Stimulated activated CD8-positive, alpha-beta memory T cell treated with anti-CD3 and anti-CD28 coated beads, Interleukin-4, amount 100 ng/mL, for 4 hours (primary cell): ENCODE results near the gene GET3.
A peak's percentile ranks its signal among the peaks of the same experiment; 100 is the strongest.
"Not testable (repeated sequence)": the region's sequence is repeated elsewhere in the genome, so short reads cannot be mapped to it uniquely, and the experiment has no call there.

Experiments
- DNase-seq, 2 donors: peaks; one replicate each; pipeline ENCODE4 v3.0.0-alpha.2; 2020; ENCODE audit warnings: low read depth in 2 of 2, low spot score in 1 of 2

The GET3 gene

DNA sequence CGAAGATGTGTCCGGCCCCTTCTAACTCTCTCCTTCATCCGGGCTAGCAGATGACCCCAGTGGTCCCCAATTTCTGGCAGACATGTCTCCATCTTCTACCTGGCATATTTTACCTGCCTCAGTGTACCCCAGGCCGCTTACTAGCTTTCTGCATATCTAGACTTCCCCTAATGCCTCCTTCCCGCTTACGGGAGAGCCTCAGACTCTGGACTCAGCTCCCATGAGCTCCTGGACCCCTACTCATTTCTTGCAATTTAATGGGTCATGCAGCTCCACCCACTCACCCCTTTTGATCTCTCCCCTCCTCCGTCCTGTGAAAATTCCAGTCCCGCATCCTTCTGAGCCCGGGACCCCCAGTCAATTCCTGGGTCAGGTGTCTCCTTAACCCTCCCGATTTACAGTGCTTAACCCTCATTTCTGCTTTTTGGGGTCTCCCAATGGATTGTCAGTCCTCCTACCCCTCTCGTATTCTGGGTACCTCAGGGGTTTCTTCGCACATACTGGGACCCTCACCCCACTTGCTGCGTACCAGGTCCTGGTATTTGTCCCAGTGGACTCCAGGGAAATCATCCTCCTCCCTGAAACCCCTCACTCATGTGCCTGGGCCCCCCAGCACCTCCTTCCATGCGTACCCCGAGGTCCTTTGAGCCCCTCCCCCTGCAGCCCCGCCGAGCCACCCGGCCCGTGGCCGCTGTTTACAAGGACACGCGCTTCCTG lies 53.5 kb downstream of the GET3 start:
- DNase-seq: no peak

GRCh38 chr19:12791345-12792050 lies 54.2 kb downstream of the GET3 start, which contains the start of gene JUNB:
TSS of gene JUNB (plus strand) at chr19:12791486. CDS start at chr19:12791772, 286 bp downstream.
- peak; percentile 85 to 95 for DNase-seq

GRCh38 chr19:12792051-12792852 lies 55.0 kb downstream of the GET3 start:
- DNase-seq: peak in 1 of 2 donors; percentile 76

GRCh38 chr19:12792853-12793289 lies 55.6 kb downstream of the GET3 start:
- no peak for DNase-seq

GRCh38 chr19:12793290-12794195 lies 56.2 kb downstream of the GET3 start:
- DNase-seq: peak; percentile 81 to 92

GRCh38 chr19:12794196-12794941 lies 57.1 kb downstream of the GET3 start:
- DNase-seq: no peak

- no peak for DNase-seq
Measured at GRCh38 chr19:12794971-12795381, 57.7 kb downstream of the GET3 start.

DNA sequence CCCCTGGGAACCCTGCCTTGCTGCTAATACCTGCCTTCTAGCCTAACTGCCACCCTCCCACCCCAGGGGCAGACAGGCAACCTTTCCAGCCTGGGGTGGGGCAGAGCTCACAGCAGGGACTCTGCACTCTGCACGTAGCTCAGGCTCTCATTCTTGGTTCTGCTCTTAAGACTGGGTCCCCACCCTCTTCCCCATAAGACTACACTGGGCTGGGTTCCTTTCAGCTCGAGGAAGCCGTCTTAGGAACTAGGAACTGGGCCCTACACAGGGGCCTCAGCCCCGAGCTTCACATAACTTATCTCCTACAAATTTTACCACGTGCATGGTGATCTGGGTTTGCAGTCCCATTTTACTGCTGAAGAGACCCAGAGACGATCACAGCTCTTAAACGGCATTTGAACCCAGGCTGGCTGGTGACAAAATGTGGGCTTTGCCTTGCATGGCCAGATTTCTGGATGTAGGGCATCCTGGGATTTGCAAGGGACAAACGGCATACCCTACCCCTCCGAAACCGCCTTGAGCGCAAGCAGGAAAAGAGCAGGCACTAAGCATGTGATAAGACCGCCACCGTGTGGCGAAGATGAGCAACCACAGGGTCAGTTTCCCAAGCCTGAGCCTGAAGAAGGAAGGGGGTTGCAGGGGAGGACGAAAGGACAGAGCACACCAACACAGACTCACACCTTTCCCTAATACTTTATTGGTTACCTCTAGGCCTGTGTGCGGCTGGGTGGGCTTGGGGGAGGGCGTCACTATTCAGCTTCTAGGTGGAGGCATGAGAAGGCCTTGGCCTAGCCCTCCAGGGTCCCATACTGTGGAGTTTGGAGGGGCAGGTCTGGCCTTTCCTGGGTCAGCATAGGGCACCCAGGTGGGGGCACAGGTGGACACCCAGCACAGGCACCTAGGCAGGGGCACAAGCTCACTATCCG lies 59.1 kb downstream of the GET3 start:
- no peak for DNase-seq

DNA sequence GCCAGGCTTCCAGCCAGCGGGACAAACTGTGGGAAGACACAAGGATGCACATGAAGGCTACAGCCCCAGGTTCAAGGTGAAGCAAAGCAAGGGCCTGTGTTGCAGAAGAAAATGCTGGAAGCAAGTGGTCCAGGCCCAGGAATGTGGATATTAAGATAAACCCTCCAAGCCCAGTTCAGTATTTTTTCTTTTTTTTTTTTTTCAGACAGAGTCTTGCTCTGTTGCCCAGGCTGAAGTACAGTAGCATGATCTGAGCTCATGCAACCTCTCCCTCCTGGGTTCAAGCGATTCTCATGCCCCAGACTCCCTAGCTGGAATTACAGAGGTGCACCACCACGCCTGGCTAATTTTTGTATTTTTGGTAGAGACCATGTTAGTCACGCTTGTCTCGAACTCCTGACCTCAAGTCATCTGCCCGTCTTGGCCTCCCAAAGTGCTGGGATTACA lies 59.9 kb downstream of the GET3 start:
- no peak for DNase-seq

- not testable (repeated sequence) for DNase-seq
Measured at GRCh38 chr19:12797607-12798006, 60.3 kb downstream of the GET3 start.
